CD4-positive, alpha-beta memory T cell (primary cell): ENCODE measurements around the gene MXRA7. TPM values are rescaled to one million over a fixed set of nuclear protein-coding genes. Genes with fewer than 3 reads are reported as not detected.
"Not testable (repeated sequence)": the region's sequence is repeated elsewhere in the genome, so short reads cannot be mapped to it uniquely, and the experiment has no call there.

Source experiments
- CTCF ChIA-PET: fragments of 350-600 bp; sonication (Branson Sonifier 250); formaldehyde crosslinking; loops from one replicate; lab custom pipeline; 2021; ENCODE audit warnings: inconsistent platforms; ENCODE audit not compliant: partially characterized antibody; lab: Charles Lee
- POLR2A ChIA-PET: fragments of 350-600 bp; sonication (Branson Sonifier 250); formaldehyde crosslinking; loops from one replicate; lab custom pipeline; 2021; ENCODE audit not compliant: partially characterized antibody; lab: Charles Lee
- DNase-seq, 5 donors: peaks; one replicate each; pipeline versions ENCODE4 v3.0.0 to v3.0.0-alpha.2; 2020 to 2022; ENCODE audit warnings: mixed read lengths in 1 of 5
- H3K27ac ChIP-seq: one replicate; pipeline ENCODE4 v1.7.0; 2013; ENCODE audit warnings: low read depth, low read length
- H3K27me3 ChIP-seq: 2 replicates; pipeline ENCODE4 v1.7.0; 2013; ENCODE audit warnings: mild to moderate bottlenecking, low read length, moderate library complexity; ENCODE audit not compliant: insufficient read depth
- H3K36me3 ChIP-seq: 2 replicates; pipeline ENCODE4 v1.7.0; 2013; ENCODE audit warnings: mild to moderate bottlenecking, low read length, moderate library complexity; ENCODE audit not compliant: insufficient read depth
- H3K4me1 ChIP-seq: 2 replicates; pipeline ENCODE4 v1.7.0; 2013; ENCODE audit warnings: mild to moderate bottlenecking, low read length, moderate library complexity; ENCODE audit not compliant: insufficient read depth
- H3K4me3 ChIP-seq, 2 donors: one replicate each; pipeline ENCODE4 v1.7.0; 2013; ENCODE audit warnings: low read length in 2 of 2, mild to moderate bottlenecking in 1 of 2
- H3K9me3 ChIP-seq, 2 donors: one replicate each; pipeline ENCODE4 v1.7.0; 2013; ENCODE audit warnings: low read length in 2 of 2, control low read depth in 1 of 2; ENCODE audit not compliant: control insufficient read depth in 1 of 2
- H3K27ac Mint-ChIP-seq, 7 donors: one replicate each; pipeline ENCODE4 v1.8.0; 2020 to 2021; ENCODE audit warnings: mixed read lengths in 7 of 7, mild to moderate bottlenecking in 6 of 7, inconsistent platforms in 3 of 7, moderate library complexity in 3 of 7
- H3K27me3 Mint-ChIP-seq, 2 donors: one replicate each; pipeline ENCODE4 v1.8.0; 2020 to 2021; ENCODE audit warnings: mixed read lengths in 2 of 2
- H3K36me3 Mint-ChIP-seq, 2 donors: one replicate each; pipeline ENCODE4 v1.8.0; 2020 to 2021; ENCODE audit warnings: mixed read lengths in 2 of 2, inconsistent platforms in 1 of 2, mild to moderate bottlenecking in 1 of 2
- H3K4me1 Mint-ChIP-seq, 4 donors: one replicate each; pipeline ENCODE4 v1.8.0; 2020 to 2021; ENCODE audit warnings: mixed read lengths in 4 of 4, mild to moderate bottlenecking in 1 of 4
- H3K4me3 Mint-ChIP-seq, 8 donors: one replicate each; pipeline ENCODE4 v1.8.0; 2020 to 2021; ENCODE audit warnings: mixed read lengths in 8 of 8, mild to moderate bottlenecking in 7 of 8, moderate library complexity in 6 of 8, inconsistent platforms in 3 of 8
- H3K9me3 Mint-ChIP-seq, 8 donors: one replicate each; pipeline ENCODE4 v1.8.0; 2020 to 2021; ENCODE audit warnings: mixed read lengths in 8 of 8, mild to moderate bottlenecking in 5 of 8, inconsistent platforms in 3 of 8, moderate library complexity in 1 of 8
- intact Hi-C: fragments of 100-400 bp; cut with micrococcal nuclease; formaldehyde crosslinking; loops from one replicate; pipeline ENCODE4 v1.15.1; 2023
- polyA plus RNA-seq, 2 donors: library from polyadenylated mRNA; unstranded; fragments of 300-500 nt; fragmentation: Illumina TruSeq; gene quantifications; one replicate each; pipeline ENCODE4 v1.2.3, GENCODE V29; 2021
- total RNA-seq, 2 experiments: library from RNA; stranded (reverse); gene quantifications; one replicate each; pipeline ENCODE4 v1.2.3, GENCODE V29; 2021

The MXRA7 gene
- total and polyA plus RNA-seq, 4 experiments from 2014 or later, result 5.3 to 15.0 (median 7.7) TPM

- H3K4me1 Mint-ChIP-seq, result peaks cover 0 to 28% (median 1%) of the 10 kb centered on the region in 4 donors
- CTCF ChIA-PET, result interaction anchor here (2.2 kb wide), 1 partner anchor 13 kb away, joined by 7 read pairs; no protein-coding TSS in a partner anchor
- intact Hi-C loops, result no loop called here
- H3K4me3 ChIP-seq, result no peak overlapping the region
- H3K27ac ChIP-seq, result no peak overlapping the region
- no peak for DNase-seq
- H3K36me3 ChIP-seq, result no peaks in the 10 kb centered on the region
- peak overlapping the region in 2 of 8 donors; percentile 0 to 38 for H3K4me3 Mint-ChIP-seq
- peaks cover 0 to 2% (median 0%) of the 10 kb centered on the region in 8 donors for H3K9me3 Mint-ChIP-seq
- H3K27me3 Mint-ChIP-seq, result no peaks in the 10 kb centered on the region
- no peaks in the 10 kb centered on the region for H3K9me3 ChIP-seq
- POLR2A ChIA-PET, result no interaction called here
- H3K4me1 ChIP-seq, result peaks cover 5% of the 10 kb centered on the region
- H3K27me3 ChIP-seq, result no peaks in the 10 kb centered on the region
- no peaks in the 10 kb centered on the region for H3K36me3 Mint-ChIP-seq
- peak overlapping the region in 2 of 7 donors; percentile 70 to 72 for H3K27ac Mint-ChIP-seq
Measured at GRCh38 chr17:76700617-76701470, 9.9 kb downstream of the MXRA7 start.

GRCh38 chr17:76700270-76700616 lies 10.5 kb downstream of the MXRA7 start:
- ChIA-PET POLR2A (no interaction called here), CTCF (interaction anchor here (2.2 kb wide), 1 partner anchor 13 kb away, joined by 7 read pairs; no protein-coding TSS in a partner anchor)
- no peaks in the 10 kb centered on the region for H3K36me3 Mint-ChIP-seq
- intact Hi-C loops, result no loop called here
- Histone ChIP-seq H3K27ac (no peak overlapping the region), H3K4me3 (no peak overlapping the region), H3K4me1 (peaks cover 5% of the 10 kb centered on the region), H3K36me3 (no peaks in the 10 kb centered on the region), H3K9me3 (no peaks in the 10 kb centered on the region), H3K27me3 (no peaks in the 10 kb centered on the region)
- no peak for DNase-seq
- no peaks in the 10 kb centered on the region for H3K27me3 Mint-ChIP-seq
- peak overlapping the region in 1 of 7 donors; percentile 70 for H3K27ac Mint-ChIP-seq
- H3K4me1 Mint-ChIP-seq, result peaks cover 0 to 34% (median 2%) of the 10 kb centered on the region in 4 donors
- H3K4me3 Mint-ChIP-seq, result peak overlapping the region in 1 of 8 donors; percentile 0
- H3K9me3 Mint-ChIP-seq, result peaks cover 0 to 2% (median 0%) of the 10 kb centered on the region in 8 donors

- H3K36me3 Mint-ChIP-seq, H3K27ac ChIP-seq, H3K4me1 ChIP-seq, H3K9me3 Mint-ChIP-seq, H3K4me3 ChIP-seq, H3K4me3 Mint-ChIP-seq, POLR2A ChIA-PET, H3K27me3 ChIP-seq, DNase-seq, intact Hi-C loops, H3K27me3 Mint-ChIP-seq, H3K36me3 ChIP-seq, H3K9me3 ChIP-seq: not testable (repeated sequence)
- CTCF ChIA-PET, result interaction anchor here (2.5 kb wide), 1 partner anchor 17 kb away, joined by 8 read pairs; no protein-coding TSS in a partner anchor
- Mint-ChIP-seq H3K27ac (peak overlapping the region in 1 of 7 donors; percentile 36), H3K4me1 (peaks cover 0 to 38% (median 5%) of the 10 kb centered on the region in 4 donors)
Measured at GRCh38 chr17:76698466-76698977, 12.2 kb downstream of the MXRA7 start.

DNA sequence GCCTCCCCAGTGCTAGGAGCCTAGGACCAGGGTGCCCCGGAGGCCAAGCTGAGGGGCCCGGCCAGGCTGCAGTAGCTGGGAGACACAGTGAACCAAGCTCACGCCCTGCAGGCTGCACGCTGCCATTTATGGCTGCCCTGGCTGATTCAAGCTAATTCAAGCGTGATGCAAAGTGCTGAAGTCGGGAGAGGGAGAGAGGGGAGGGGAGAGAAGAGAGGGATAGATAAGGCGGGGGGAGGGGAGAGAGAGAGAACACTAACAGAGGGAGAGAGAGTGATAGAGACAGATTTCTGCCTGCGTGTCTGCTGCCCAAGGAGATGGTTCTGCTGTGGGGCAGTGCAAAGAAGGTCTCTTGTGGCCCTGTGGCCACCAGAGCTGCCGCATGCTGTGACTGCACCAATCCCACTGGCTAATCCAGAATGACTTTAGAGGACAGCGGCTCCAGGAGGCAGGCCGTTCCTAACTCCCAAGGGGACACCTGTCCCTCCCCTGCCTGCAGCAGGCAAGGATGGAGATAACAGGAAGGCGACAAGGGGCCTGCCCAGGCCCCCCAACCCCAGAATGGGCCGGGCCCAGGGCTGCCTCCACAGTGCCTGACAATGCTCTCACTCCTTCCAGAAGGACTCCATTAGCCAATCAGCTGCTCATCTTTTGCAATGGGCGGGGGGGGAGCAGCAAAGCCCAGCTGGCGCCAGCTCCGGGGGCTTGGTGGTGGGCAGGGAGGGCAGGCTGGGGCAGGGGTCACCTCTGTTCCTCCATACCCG lies 12.9 kb downstream of the MXRA7 start:
- peaks cover 0 to 38% (median 5%) of the 10 kb centered on the region in 4 donors for H3K4me1 Mint-ChIP-seq
- Histone ChIP-seq H3K27me3 (no peaks in the 10 kb centered on the region), H3K4me1 (peaks cover 5% of the 10 kb centered on the region), H3K27ac (no peak overlapping the region), H3K4me3 (no peak overlapping the region), H3K36me3 (no peaks in the 10 kb centered on the region), H3K9me3 (no peaks in the 10 kb centered on the region)
- intact Hi-C loops, result no loop called here
- H3K36me3 Mint-ChIP-seq, result no peaks in the 10 kb centered on the region
- H3K4me3 Mint-ChIP-seq, result no peak overlapping the region
- ChIA-PET CTCF (interaction anchor here (2.5 kb wide), 1 partner anchor 16 kb away, joined by 8 read pairs; no protein-coding TSS in a partner anchor), POLR2A (no interaction called here)
- H3K27ac Mint-ChIP-seq, result no peak overlapping the region
- no peak for DNase-seq
- H3K27me3 Mint-ChIP-seq, result no peaks in the 10 kb centered on the region
- H3K9me3 Mint-ChIP-seq, result peaks cover 0 to 2% (median 0%) of the 10 kb centered on the region in 8 donors

DNA sequence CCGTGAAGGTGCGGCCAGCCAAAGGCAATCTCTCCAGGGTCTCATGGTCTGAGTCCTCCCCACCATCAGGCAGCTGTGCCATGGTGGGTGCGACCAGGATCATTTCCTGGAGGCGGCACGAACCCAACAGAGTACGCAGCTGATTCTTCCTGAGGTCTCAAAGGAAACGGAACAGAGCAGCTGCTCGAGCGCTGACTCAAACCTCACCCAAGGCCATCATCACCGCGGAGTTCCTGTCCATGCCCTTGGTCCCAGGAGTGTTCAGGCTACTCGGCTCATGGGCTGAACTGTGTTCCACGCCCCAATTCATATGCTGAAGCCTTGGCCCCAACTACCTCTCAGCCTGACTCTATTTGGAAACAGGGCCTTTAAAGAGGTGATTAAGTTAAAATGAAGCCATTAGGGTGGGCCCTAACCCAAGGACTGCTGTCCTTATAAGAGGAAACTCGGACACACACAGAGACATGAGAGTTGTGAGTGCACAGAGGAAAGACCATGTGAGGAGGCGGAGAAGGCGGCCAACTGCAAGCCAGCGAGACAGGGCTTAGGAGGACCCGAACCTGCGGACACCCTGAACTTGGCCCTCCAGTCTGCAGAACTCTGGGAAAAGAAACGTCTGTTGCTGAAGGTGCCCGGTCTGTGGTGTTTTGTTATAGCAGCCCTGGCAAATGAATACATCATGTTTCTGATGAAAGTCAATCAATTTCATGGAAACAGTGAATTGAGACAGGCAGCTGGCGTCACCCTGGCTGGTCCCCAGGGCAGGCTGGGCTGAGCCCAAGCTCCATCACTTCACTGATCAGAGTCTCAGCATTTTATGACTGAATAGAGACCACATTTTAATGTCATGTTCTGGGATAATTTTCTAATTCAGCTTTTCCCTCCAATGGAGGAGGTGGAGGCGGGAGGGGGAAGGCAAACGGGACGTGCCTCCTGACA lies 13.7 kb downstream of the MXRA7 start:
- H3K4me3 Mint-ChIP-seq, result no peak overlapping the region
- DNase-seq, result no peak
- no peaks in the 10 kb centered on the region for H3K36me3 Mint-ChIP-seq
- peak overlapping the region in 1 of 7 donors; percentile 76 for H3K27ac Mint-ChIP-seq
- Histone ChIP-seq H3K36me3 (no peaks in the 10 kb centered on the region), H3K4me1 (peaks cover 5% of the 10 kb centered on the region), H3K27ac (no peak overlapping the region), H3K27me3 (no peaks in the 10 kb centered on the region), H3K9me3 (no peaks in the 10 kb centered on the region), H3K4me3 (no peak overlapping the region)
- intact Hi-C loops, result no loop called here
- H3K9me3 Mint-ChIP-seq, result peaks cover 0 to 2% (median 0%) of the 10 kb centered on the region in 8 donors
- ChIA-PET POLR2A (no interaction called here), CTCF (interaction anchor here (2.5 to 3.7 kb wide), 2 partner anchors 16 to 17 kb away, joined by 8 to 12 read pairs; no protein-coding TSS in a partner anchor)
- no peaks in the 10 kb centered on the region for H3K27me3 Mint-ChIP-seq
- peaks cover 0 to 38% (median 5%) of the 10 kb centered on the region in 4 donors for H3K4me1 Mint-ChIP-seq

- CTCF ChIA-PET, result interaction anchor here (1.0 to 3.7 kb wide), 2 partner anchors 13 to 19 kb away, joined by 3 to 12 read pairs; no protein-coding TSS in a partner anchor
- H3K4me1 Mint-ChIP-seq, result peaks cover 0 to 29% (median 5%) of the 10 kb centered on the region in 4 donors
Measured at GRCh38 chr17:76695059-76695831, 15.5 kb downstream of the MXRA7 start.

More at GRCh38 chr17:76695059-76695831, 15.5 kb downstream of the MXRA7 start:
- POLR2A ChIA-PET, result no interaction called here
- H3K36me3 ChIP-seq, result no peaks in the 10 kb centered on the region
- peaks cover 5% of the 10 kb centered on the region for H3K4me1 ChIP-seq
- H3K9me3 Mint-ChIP-seq, result peaks cover 0 to 2% (median 0%) of the 10 kb centered on the region in 8 donors
- intact Hi-C loops, result no loop called here
- H3K27ac Mint-ChIP-seq, result peak overlapping the region in 2 of 7 donors; percentile 60 to 63
- H3K36me3 Mint-ChIP-seq, result no peaks in the 10 kb centered on the region
- no peak overlapping the region for H3K4me3 ChIP-seq
- H3K4me3 Mint-ChIP-seq, result peak overlapping the region in 1 of 8 donors; percentile 31
- DNase-seq, result no peak
- H3K27me3 Mint-ChIP-seq, result no peaks in the 10 kb centered on the region
- H3K27me3 ChIP-seq, result no peaks in the 10 kb centered on the region
- H3K27ac ChIP-seq, result no peak overlapping the region
- no peaks in the 10 kb centered on the region for H3K9me3 ChIP-seq
